GM13977 (cell line): ENCODE data around the gene MRPL44.
A peak's percentile ranks its signal among the peaks of the same experiment; 100 is the strongest.
"Not testable (repeated sequence)": the region's sequence is repeated elsewhere in the genome, so short reads cannot be mapped to it uniquely, and the experiment has no call there.

Source experiments
- DNase-seq: peaks from one replicate; pipeline ENCODE4 v3.0.0; 2012; ENCODE audit warnings: low spot score
- in situ Hi-C: fragments of 300-500 bp; cut with MboI; formaldehyde crosslinking; loops from one replicate; pipeline ENCODE4 v1.12.0; 2022; ENCODE audit warnings: low sequenced_read_pairs, low pct_unique_long_range_greater_than_20kb, mixed read lengths, inconsistent platforms; ENCODE audit not compliant: unreplicated experiment
- TF ChIP-seq, protein P1 (sequence below): IDR thresholded peaks from 2 replicates; pipeline ENCODE4 v1.5.1; 2012; ENCODE audit warnings: mild to moderate bottlenecking, control low read depth; ENCODE audit not compliant: insufficient read depth; ENCODE audit errors: extremely low read depth, missing control alignments

Gene MRPL44

DNA sequence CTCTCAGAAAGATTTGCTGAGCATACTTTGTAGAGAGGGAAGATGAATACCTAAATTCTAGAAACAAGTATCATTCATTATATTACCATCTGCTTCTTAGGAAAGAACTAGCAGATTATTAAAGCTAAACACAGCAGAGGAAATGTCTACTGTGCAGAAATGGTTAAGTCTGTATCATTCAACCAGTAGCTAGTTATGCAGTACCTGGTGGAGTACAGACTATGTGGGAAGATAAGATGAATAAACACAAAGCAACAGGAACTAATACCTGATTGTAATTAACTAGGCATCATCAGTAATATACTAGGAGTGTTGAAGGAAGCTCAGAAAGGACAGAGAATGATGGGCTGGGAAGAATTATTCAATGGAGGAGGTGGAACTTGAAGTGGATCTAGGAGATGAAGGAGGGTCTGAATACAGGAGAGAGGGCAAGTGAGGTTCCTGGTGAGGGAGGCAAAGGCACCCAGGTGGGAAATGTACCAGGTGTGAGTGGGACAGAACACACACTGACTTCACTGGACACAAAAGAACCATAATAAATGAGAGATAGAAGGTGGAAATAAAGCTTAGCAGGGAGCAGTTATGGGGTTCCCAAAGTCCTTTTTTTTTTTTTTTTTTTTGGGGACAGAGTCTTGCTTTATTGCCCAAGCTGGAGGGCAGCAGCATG lies 21.7 kb upstream of the MRPL44 start:
- TF ChIP-seq, protein P1, sequence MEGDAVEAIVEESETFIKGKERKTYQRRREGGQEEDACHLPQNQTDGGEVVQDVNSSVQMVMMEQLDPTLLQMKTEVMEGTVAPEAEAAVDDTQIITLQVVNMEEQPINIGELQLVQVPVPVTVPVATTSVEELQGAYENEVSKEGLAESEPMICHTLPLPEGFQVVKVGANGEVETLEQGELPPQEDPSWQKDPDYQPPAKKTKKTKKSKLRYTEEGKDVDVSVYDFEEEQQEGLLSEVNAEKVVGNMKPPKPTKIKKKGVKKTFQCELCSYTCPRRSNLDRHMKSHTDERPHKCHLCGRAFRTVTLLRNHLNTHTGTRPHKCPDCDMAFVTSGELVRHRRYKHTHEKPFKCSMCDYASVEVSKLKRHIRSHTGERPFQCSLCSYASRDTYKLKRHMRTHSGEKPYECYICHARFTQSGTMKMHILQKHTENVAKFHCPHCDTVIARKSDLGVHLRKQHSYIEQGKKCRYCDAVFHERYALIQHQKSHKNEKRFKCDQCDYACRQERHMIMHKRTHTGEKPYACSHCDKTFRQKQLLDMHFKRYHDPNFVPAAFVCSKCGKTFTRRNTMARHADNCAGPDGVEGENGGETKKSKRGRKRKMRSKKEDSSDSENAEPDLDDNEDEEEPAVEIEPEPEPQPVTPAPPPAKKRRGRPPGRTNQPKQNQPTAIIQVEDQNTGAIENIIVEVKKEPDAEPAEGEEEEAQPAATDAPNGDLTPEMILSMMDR: no peak
- DNase-seq: no peak
- in situ Hi-C loops: no loop called here

DNA sequence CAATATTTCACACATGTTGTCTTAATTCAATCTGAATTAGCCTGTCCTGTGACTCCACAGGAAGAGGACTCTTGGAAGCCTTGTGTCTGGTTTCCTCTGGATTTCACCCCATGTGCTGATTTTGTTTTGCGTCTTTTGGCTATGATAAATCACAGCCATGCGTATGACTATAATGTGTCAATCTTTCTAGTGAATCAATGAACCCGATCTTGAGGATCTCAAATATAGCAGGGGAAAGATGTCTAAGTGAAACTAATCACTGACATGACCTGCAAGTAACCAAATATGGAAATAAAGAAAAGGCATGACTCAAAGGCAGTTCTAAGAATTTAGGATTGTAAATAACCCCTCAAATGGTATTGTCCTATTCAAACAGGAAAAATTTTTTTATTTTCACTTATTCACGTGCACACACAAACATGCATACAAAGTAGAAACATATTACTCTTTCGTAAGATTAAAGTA lies 20.4 kb upstream of the MRPL44 start:
- TF ChIP-seq, protein P1: no peak
- in situ Hi-C loops: no loop called here
- DNase-seq: no peak

DNA sequence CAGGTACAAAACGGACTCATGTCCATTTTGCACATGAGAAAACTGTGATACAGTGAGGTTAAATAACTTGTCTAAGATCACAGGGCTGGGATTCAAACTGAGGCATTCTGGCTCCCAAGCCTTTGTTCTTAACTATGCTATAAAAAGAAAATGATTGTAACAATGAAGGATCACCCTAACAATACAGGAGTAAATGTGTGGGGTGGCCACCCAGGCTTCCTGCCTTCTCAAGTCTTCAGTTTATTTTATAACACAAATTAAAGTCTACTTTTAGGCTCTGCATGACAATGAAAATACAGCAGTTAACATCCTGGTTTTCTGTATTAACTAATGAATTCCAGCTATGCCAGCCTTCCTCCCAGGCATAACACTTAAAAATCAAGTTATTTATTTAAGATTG lies 19.7 kb upstream of the MRPL44 start:
- TF ChIP-seq, protein P1: no peak
- in situ Hi-C loops: no loop called here
- no peak for DNase-seq

DNA sequence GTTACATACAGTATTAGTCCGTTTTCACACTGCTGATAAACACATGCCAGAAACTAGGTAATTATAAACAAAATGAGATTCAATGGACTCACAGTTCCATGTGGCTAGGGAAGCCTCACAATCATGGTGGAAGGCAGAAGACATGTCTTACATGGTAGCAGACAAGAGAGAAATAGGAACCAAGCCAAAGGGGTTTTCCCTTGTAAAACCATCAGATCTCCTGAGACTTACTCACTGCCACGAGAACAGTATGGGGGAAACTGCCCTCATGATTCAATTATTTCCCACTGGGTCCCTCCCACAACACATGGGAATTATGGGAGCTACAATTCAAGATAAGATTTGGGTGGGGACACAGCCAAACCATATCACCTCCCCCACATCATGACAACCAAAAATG lies 17.8 kb upstream of the MRPL44 start:
- in situ Hi-C loops, DNase-seq: not testable (repeated sequence)

DNA sequence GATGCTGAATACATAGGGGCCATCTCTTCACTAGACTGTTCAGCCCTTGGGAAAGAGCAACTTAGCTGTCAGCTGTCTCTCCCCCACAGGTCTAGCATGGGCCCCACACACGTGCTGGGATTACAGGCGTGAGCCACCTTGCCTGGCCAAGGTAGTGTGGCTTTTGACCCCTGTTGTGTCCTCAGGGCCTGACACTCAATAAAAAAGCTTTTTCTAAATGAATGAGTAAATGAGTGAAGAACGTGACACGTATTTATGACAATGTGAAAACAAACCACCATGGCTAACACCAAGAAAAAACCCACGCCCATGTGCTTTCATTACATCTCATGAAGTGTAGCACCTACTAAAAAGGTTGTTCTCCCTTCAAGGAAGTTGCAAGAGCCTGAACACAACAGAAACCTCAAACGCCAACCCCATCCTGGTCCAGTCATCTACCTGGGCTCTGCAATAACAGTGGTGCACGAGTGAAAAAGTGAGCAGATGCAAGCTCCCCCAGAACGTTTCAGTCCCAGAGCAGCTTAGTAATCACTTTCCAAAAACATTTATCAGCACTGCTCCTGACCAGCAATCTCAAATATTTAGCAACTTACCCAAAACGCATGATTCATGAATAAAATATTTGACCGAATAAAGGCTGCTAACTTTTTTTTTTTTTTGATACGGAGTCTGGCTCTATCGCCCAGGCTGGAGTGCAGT lies 15.5 kb upstream of the MRPL44 start:
- TF ChIP-seq, protein P1: no peak
- in situ Hi-C loops: no loop called here
- peak; percentile 64 for DNase-seq

DNA sequence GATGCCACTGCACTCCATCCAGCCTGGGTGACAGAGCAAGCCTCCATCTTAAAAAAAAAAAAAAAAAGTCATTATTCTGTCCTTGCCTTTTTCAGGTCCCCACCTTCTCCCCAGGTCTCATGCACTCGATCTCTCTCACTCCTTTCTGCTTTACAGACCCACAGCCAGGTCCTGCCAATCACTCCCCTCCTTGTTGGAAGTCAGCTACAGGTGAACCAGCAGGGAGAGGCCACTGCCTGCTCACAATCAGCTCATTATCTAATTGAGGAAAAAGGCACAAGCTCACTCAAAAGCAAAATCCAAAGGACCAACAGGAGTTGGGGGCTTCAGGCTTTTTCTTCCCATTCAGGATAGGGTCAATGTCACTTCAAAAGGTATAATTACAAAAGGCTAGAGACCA lies 14.1 kb upstream of the MRPL44 start:
- DNase-seq: no peak
- in situ Hi-C loops: no loop called here
- TF ChIP-seq, protein P1: no peak

DNA sequence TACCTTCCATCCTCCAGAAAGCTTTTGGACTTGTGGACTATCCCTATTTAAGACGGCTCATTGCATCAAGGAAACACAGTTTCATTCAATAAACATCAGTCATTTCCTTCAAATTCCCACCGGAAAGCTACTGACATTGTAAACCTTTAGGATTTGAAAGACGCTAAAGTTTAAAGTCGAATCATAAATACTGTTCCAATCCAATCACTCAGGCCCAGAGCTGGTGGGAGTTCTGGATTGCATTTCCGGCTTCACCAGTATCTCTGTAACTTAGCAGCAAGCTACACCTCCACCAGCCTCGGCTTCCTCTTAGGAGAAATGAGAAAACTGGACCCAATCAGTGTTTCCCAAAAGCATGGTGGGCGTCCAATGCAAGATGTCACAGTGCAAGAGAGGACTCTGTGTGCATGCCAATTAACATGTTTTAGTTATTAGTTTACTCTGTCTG lies 13.7 kb upstream of the MRPL44 start:
- DNase-seq: peak; percentile 26
- in situ Hi-C loops: no loop called here
- TF ChIP-seq, protein P1: no peak
